ENCODE measurements around the gene ZMYND10.

Gene ZMYND10

GRCh38 chr3:50342813-50343633 is 2.5 kb downstream of the ZMYND10 start:
- no peak for DNase-seq

- DNase-seq = no peak
Observed at GRCh38 chr3:50341996-50342650, 3.4 kb downstream of the ZMYND10 start.

DNA sequence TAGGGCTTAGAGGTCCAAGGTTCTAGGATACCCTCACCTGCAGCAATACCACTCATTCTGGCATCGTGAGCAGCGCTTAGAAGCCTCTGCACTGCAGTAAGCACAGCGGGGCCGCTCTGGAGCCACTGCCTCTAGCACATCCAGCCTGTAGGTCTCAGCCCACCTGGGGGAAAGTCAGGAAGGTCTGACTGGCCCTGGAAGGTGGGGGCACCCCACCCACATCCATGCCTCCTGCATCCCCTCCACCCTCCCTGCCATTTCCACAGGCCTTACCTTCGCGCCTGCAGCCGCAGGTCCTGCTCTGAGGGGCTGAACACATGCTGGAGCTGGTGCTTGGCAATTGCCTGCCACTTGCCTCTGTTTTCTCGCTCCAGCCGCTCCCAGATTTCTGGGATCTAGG is 4.0 kb downstream of the ZMYND10 start:
- DNase-seq = no peak

DNA sequence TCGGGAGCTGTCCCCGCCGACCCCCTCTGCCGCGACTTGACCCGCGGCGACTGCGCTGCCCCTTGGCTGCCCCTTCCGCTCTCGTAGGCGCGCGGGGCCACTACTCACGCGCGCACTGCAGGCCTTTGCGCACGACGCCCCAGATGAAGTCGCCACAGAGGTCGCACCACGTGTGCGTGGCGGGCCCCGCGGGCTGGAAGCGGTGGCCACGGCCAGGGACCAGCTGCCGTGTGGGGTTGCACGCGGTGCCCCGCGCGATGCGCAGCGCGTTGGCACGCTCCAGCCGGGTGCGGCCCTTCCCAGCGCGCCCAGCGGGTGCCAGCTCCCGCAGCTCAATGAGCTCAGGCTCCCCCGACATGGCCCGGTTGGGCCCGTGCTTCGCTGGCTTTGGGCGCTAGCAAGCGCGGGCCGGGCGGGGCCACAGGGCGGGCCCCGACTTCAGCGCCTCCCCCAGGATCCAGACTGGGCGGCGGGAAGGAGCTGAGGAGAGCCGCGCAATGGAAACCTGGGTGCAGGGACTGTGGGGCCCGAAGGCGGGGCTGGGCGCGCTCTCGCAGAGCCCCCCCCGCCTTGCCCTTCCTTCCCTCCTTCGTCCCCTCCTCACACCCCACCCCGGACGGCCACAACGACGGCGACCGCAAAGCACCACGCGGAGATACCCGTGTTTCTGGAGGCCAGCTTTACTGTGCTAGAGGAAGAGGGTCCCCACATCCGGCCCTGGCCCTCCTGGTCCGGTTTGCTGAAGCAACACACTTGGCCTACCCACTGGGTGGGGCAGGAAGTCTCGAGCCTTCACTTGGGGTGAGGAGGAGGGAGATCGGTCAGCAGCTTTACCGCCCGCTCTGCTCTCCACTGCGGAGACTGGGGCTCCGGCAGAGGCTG is 4.8 kb downstream of the ZMYND10 start, which contains the start of gene RASSF1:
RASSF1 (minus strand) TSS at position 389 of the 882 bp plus-strand sequence; CDS start at position 358, 31 bp downstream.
- DNase-seq = no peak

DNA sequence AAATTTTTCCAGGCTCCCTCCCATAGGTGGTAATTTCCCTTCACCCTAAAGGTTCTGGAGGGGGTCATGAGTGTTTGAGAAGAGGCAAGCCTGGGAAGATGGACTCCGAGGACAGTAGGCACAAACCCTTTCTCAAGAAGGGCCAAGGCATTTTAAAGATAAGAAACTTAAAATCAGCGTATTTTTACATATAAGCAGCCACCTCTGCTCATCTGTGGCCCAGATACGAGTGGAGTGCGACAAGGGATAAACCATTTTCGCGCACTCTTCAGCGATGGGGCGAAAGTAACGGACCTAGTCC is 5.4 kb downstream of the ZMYND10 start:
- DNase-seq = no peak

DNA sequence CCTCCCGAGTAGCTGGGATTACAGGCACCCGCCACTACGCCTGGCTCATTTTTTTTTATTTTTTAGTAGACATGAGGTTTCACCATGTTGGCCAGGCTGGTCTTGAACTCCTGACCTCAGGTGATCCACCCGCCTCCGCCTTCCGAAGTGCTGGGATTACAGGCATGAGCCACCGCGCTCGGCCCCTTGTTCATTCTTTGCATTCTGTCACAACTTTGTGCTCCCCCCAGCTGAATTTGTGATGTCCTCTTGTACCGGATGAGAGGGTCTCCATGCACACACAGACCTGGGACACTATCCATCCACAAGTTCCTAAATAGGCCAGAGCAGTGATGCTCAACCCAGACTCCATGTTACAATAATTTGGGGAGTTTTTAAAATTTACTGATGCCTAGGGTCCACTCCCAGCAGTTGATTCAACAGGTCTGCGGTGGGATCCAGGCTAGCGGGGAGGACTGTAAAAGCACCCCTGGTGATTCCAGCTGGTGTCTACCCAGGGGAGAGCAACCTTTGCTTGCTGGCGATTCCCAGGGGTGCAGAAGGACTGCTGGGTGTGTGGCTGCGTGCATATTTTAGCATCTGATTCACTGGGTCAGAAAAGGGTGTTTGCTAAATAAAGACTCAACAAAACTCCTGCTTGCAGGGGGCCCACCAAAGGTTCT is 5.9 kb downstream of the ZMYND10 start:
- no peak for DNase-seq

- DNase-seq = no peak
Observed at GRCh38 chr3:50338965-50339364, 6.6 kb downstream of the ZMYND10 start.

- peak; percentile 96 to 98 for DNase-seq
Observed at GRCh38 chr3:50337175-50337861, 8.2 kb downstream of the ZMYND10 start.

GRCh38 chr3:50336452-50337174 is 8.9 kb downstream of the ZMYND10 start:
- no peak for DNase-seq

- DNase-seq = no peak
Observed at GRCh38 chr3:50334339-50335075, 11.0 kb downstream of the ZMYND10 start.

GRCh38 chr3:50333744-50334328 is 11.7 kb downstream of the ZMYND10 start:
- no peak for DNase-seq

GRCh38 chr3:50331364-50331907 is 14.1 kb downstream of the ZMYND10 start:
- DNase-seq = no peak

- DNase-seq = no peak
Observed at GRCh38 chr3:50330330-50330729, 15.2 kb downstream of the ZMYND10 start.

DNA sequence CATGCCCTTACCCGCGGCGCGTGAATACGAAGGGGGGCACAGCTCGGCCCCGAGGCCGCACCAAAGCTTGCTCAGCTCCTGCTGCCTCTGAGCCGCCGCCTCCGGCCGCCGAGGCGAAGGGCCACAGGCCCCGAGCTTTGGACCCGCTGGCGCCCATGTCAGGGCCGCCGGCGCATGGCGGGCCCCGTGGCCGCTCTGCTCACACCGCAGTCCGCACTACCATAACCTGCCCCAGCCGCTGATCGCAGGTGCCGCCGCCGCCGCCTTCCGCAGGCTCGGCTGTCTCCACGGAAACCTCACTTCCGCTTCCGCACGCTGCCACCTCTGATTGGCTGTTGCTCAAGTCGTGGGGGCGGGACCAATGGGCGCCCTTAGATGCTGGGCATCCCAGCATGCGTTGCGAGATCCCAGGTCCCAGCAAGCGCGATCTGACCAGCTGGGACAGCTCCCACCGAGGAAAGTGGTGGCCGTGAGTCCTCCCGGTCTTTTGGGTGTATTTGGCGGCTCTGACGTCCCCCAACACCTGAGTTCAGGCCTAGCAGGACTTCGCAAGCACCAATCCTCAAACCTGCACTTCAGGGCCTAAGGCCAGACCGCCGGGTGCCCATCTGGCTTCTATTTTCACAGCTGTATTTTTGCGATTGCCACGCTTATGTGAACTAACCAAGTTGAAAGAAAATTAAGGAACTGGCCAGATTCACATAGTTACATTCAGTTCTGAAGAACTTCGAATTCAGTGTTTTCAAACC is 17.4 kb downstream of the ZMYND10 start, which contains the start of gene TUSC2:
TUSC2 (minus strand) TSS at position 281 of the 749 bp plus-strand sequence; CDS start at position 157, 124 bp downstream.
- peak; percentile 97 to 98 for DNase-seq

- DNase-seq = no peak
Observed at GRCh38 chr3:50327129-50327528, 18.4 kb downstream of the ZMYND10 start.

GRCh38 chr3:50326182-50326541 is 19.4 kb downstream of the ZMYND10 start:
- DNase-seq = no peak

GRCh38 chr3:50325497-50326181 is 19.9 kb downstream of the ZMYND10 start:
- DNase-seq = no peak

- no peak for DNase-seq
Observed at GRCh38 chr3:50325113-50325480, 20.4 kb downstream of the ZMYND10 start.

Measured in SHP77 (cell line).